Testis (tissue), 3 donors: ENCODE data around the gene RABAC1. TPM values are rescaled to one million over a fixed set of nuclear protein-coding genes. Genes with fewer than 3 reads are reported as not detected.
"Not testable (repeated sequence)": the region's sequence is repeated elsewhere in the genome, so short reads cannot be mapped to it uniquely, and the experiment has no call there.

Experiments
- DNase-seq: peaks from one replicate; pipeline ENCODE4 v3.0.0-alpha.2; 2019
- H3K27ac ChIP-seq, 2 donors: fragments of 200-600 bp; sonication (generic); one replicate each; pipeline ENCODE4 v1.5.1; 2019
- H3K27me3 ChIP-seq: fragments of 200-600 bp; sonication (generic); one replicate; pipeline ENCODE4 v1.5.1; 2019
- H3K36me3 ChIP-seq: fragments of 200-600 bp; sonication (generic); one replicate; pipeline ENCODE4 v1.5.1; 2017; ENCODE audit warnings: low read depth; ENCODE audit errors: missing control alignments
- H3K4me1 ChIP-seq: fragments of 200-600 bp; sonication (generic); one replicate; pipeline ENCODE4 v1.5.1; 2019
- H3K4me3 ChIP-seq, 2 donors: fragments of 200-600 bp; sonication (generic); one replicate each; pipeline ENCODE4 v1.5.1; 2017 to 2019
- H3K9me3 ChIP-seq: fragments of 200-600 bp; sonication (generic); one replicate; pipeline ENCODE4 v1.5.1; 2017
- CTCF ChIP-seq, 3 experiments: fragments of 450-650 bp in 2 of 3; fragments of 200-600 bp in 1 of 3; sonication (generic) in 1 of 3; IDR thresholded peaks; one replicate each; pipeline ENCODE4 v1.5.1; 2016 to 2019; ENCODE audit warnings: antibody characterized with exemption in 3 of 3, mild to moderate bottlenecking in 2 of 3, moderate library complexity in 1 of 3
- POLR2A ChIP-seq: fragments of 450-650 bp; IDR thresholded peaks from one replicate; pipeline ENCODE4 v1.6.1; 2017; ENCODE audit warnings: antibody characterized with exemption, mild to moderate bottlenecking, moderate library complexity
- WGBS, 2 donors: methylation state at CpG; one replicate each; pipeline ENCODE4 v1.1.5; 2018; 5-methylcytosine and 5-hydroxymethylcytosine counted together
- intact Hi-C: fragments of 100-400 bp; cut with DNase I; formaldehyde crosslinking; loops from one replicate; pipeline ENCODE4 v1.15.1; 2023; ENCODE audit warnings: low total_unique reads
- polyA plus RNA-seq: library from polyadenylated mRNA; stranded (reverse); fragments of 350-450 nt; fragmentation: Illumina TruSeq; extraction: RNeasy Lipid Tissue Mini Kit (QIAGEN cat#74804); gene quantifications from one replicate; pipeline ENCODE4 v1.2.3, GENCODE V29; 2014; ENCODE audit warnings: low read depth, low replicate concordance; ENCODE audit not compliant: insufficient read depth
- total RNA-seq, 2 donors: library from RNA; depleted of rRNA; stranded (reverse); fragments of >200 nt; gene quantifications; one replicate each; pipeline ENCODE4 v1.2.3, GENCODE V29; 2016

The RABAC1 gene
- total and polyA plus RNA-seq, 3 donors from 2014 or later = 143 to 196 (median 182) TPM

- H3K27me3 ChIP-seq = no peaks in the 10 kb centered on the region
- no peak overlapping the region for H3K27ac ChIP-seq
- H3K4me1 ChIP-seq = peaks cover 6% of the 10 kb centered on the region
- no peak for DNase-seq
- WGBS, 2 donors = 87 to 90% methylated on average over 6 of the region's 6 CpGs
- H3K9me3 ChIP-seq = no peaks in the 10 kb centered on the region
- intact Hi-C loops = no loop called here
- H3K36me3 ChIP-seq = no peaks in the 10 kb centered on the region
- H3K4me3 ChIP-seq = no peak overlapping the region
- no peak for TF ChIP-seq POLR2A
- no peak for TF ChIP-seq CTCF (IDR thresholded peaks at IDR 0.05)
These were observed 41.0 kb downstream of the RABAC1 start for GRCh38 chr19:41918095-41918494.

GRCh38 chr19:41917676-41918075 lies 41.4 kb downstream of the RABAC1 start:
- TF ChIP-seq POLR2A (no peak), CTCF (IDR thresholded peaks at IDR 0.05) (no peak)
- WGBS, 2 donors = 69 to 75% methylated on average over 10 to 12 of the region's 12 CpGs
- peaks cover 6% of the 10 kb centered on the region for H3K4me1 ChIP-seq

GRCh38 chr19:41915776-41916414 lies 43.2 kb downstream of the RABAC1 start:
- WGBS, 2 donors = 51 to 57% methylated on average over 27 of the region's 27 CpGs
- Histone ChIP-seq H3K36me3 (no peaks in the 10 kb centered on the region), H3K9me3 (no peaks in the 10 kb centered on the region), H3K27ac (no peak overlapping the region), H3K4me1 (peaks cover 6% of the 10 kb centered on the region), H3K27me3 (no peaks in the 10 kb centered on the region), H3K4me3 (no peak overlapping the region)
- DNase-seq = no peak
- TF ChIP-seq POLR2A = no peak
- no peak for TF ChIP-seq CTCF (IDR thresholded peaks at IDR 0.05)
- intact Hi-C loops = no loop called here

More at GRCh38 chr19:41917676-41918075, 41.4 kb downstream of the RABAC1 start:
- H3K4me3 ChIP-seq = no peak overlapping the region
- intact Hi-C loops = no loop called here
- H3K27me3 ChIP-seq = no peaks in the 10 kb centered on the region
- H3K9me3 ChIP-seq = no peaks in the 10 kb centered on the region
- H3K27ac ChIP-seq = no peak overlapping the region
- no peaks in the 10 kb centered on the region for H3K36me3 ChIP-seq
- DNase-seq = no peak

GRCh38 chr19:41915021-41915775 lies 43.9 kb downstream of the RABAC1 start:
- Histone ChIP-seq H3K4me1 (peaks cover 6% of the 10 kb centered on the region), H3K27ac (no peak overlapping the region), H3K27me3 (no peaks in the 10 kb centered on the region), H3K4me3 (no peak overlapping the region), H3K9me3 (no peaks in the 10 kb centered on the region), H3K36me3 (no peaks in the 10 kb centered on the region)
- no peak for DNase-seq
- intact Hi-C loops = no loop called here
- WGBS, 2 donors = 13 to 20% methylated on average over 25 to 29 of the region's 38 CpGs
- TF ChIP-seq POLR2A (no peak), CTCF (IDR thresholded peaks at IDR 0.05) (no peak)

GRCh38 chr19:41914424-41914834 lies 44.7 kb downstream of the RABAC1 start:
- H3K4me3 ChIP-seq, H3K36me3 ChIP-seq, H3K27me3 ChIP-seq, intact Hi-C loops, DNase-seq, H3K27ac ChIP-seq, H3K9me3 ChIP-seq, H3K4me1 ChIP-seq: not testable (repeated sequence)
- 8 to 18% methylated on average over 2 to 4 of the region's 5 CpGs for WGBS, 2 donors
